SK-N-SH (cell line): ENCODE measurements around the gene MELK. TPM values are rescaled to one million over a fixed set of nuclear protein-coding genes. Genes with fewer than 3 reads are reported as not detected.

ENCODE experiments used
- CTCF ChIA-PET: fragments of 300-600, 350-600 bp; formaldehyde crosslinking; extraction: SDS; loops from one replicate; lab custom pipeline; 2021; lab: Yijun Ruan, JAX
- POLR2A ChIA-PET: fragments of 350-600 bp; sonication (Branson Sonifier 250); formaldehyde crosslinking; extraction: SDS; loops from one replicate; lab custom pipeline; 2020; ENCODE audit warnings: antibody characterized with exemption, inconsistent platforms; lab: Yijun Ruan, JAX
- DNase-seq: peaks from one replicate; pipeline ENCODE4 v3.0.0; 2012
- H2AFZ ChIP-seq: fragments of 200-600 bp; sonication (generic); 2 replicates; pipeline ENCODE4 v1.8.1; 2016; ENCODE audit warnings: antibody characterized with exemption, mild to moderate bottlenecking, low read depth
- H3F3A ChIP-seq: fragments of 200-600 bp; sonication (generic); replicated peaks from 2 replicates; pipeline ENCODE3; 2016; ENCODE audit warnings: antibody characterized with exemption, mild to moderate bottlenecking; ENCODE audit not compliant: insufficient read depth
- H3K27ac ChIP-seq, 2 experiments: fragments of 200-500 bp in 1 of 2; fragments of 200-600 bp in 1 of 2; sonication (Bioruptor generic) in 1 of 2; sonication (generic), shearing (Covaris generic) in 1 of 2; 2 replicates each; pipeline versions ENCODE4 v1.5.1 to v1.6.1; 2014 to 2016; ENCODE audit warnings: low read depth in 2 of 2, inconsistent platforms in 1 of 2, low read length in 1 of 2, mild to moderate bottlenecking in 1 of 2, mixed read lengths in 1 of 2
- H3K27me3 ChIP-seq: fragments of 200-600 bp; sonication (generic), shearing (Covaris generic); 2 replicates; pipeline ENCODE4 v1.6.1; 2016; ENCODE audit warnings: mixed run types; ENCODE audit not compliant: insufficient read depth
- H3K36me3 ChIP-seq, 2 experiments: fragments of 200-500 bp in 1 of 2; fragments of 200-600 bp in 1 of 2; sonication (Bioruptor generic) in 1 of 2; sonication (generic) in 1 of 2; replicated peaks in 1 of 2; 2 replicates each; pipeline versions ENCODE3 to v1.5.1; 2014 to 2016; ENCODE audit warnings: low read length in 1 of 2, mild to moderate bottlenecking in 1 of 2; ENCODE audit not compliant: insufficient read depth in 2 of 2, control insufficient read depth in 1 of 2
- H3K4me1 ChIP-seq, 2 experiments: fragments of 200-500 bp in 1 of 2; fragments of 200-600 bp in 1 of 2; sonication (Bioruptor generic) in 1 of 2; sonication (generic), shearing (Covaris generic) in 1 of 2; 2 replicates each; pipeline versions ENCODE4 v1.5.1 to v1.6.1; 2014 to 2016; ENCODE audit warnings: low read depth in 1 of 2, low read length in 1 of 2, mixed run types in 1 of 2; ENCODE audit not compliant: insufficient read depth in 2 of 2, control insufficient read depth in 1 of 2
- H3K4me2 ChIP-seq: fragments of 200-600 bp; sonication (generic), shearing (Covaris generic); 2 replicates; pipeline ENCODE4 v1.6.1; 2017; ENCODE audit warnings: mixed run types
- H3K4me3 ChIP-seq, 2 experiments: fragments of 200-500 bp in 1 of 2; fragments of 200-600 bp in 1 of 2; sonication (Bioruptor generic) in 1 of 2; sonication (generic), shearing (Covaris generic) in 1 of 2; 2 replicates each; pipeline versions ENCODE4 v1.5.1 to v1.8.1; 2014 to 2016; ENCODE audit warnings: low read depth in 2 of 2, inconsistent platforms in 1 of 2, low read length in 1 of 2, mild to moderate bottlenecking in 1 of 2, mixed read lengths in 1 of 2, moderate library complexity in 1 of 2
- H3K79me2 ChIP-seq: fragments of 200-600 bp; sonication (generic); 2 replicates; pipeline ENCODE4 v1.8.1; 2017; ENCODE audit warnings: mild to moderate bottlenecking; ENCODE audit not compliant: insufficient read depth
- H3K9ac ChIP-seq: fragments of 200-600 bp; sonication (generic); 2 replicates; pipeline ENCODE4 v1.6.1; 2017; ENCODE audit warnings: mixed run types
- H3K9me2 ChIP-seq: fragments of 200-600 bp; sonication (generic); 2 replicates; pipeline ENCODE4 v1.6.1; 2017; ENCODE audit warnings: mixed run types
- H3K9me3 ChIP-seq: fragments of 200-600 bp; sonication (generic); 2 replicates; pipeline ENCODE4 v1.6.1; 2017; ENCODE audit warnings: mixed run types, mild to moderate bottlenecking, moderate library complexity
- H4K20me1 ChIP-seq: fragments of 200-600 bp; sonication (generic); 2 replicates; pipeline ENCODE4 v1.6.1; 2017; ENCODE audit warnings: mild to moderate bottlenecking, mixed run types; ENCODE audit not compliant: insufficient read depth
- ELF1 ChIP-seq: IDR thresholded peaks from 2 replicates; pipeline ENCODE4 v1.4.0; 2012
- EZH2phosphoT487 ChIP-seq: fragments of 200-600 bp; sonication (generic); IDR thresholded peaks from 2 replicates; pipeline ENCODE4 v1.6.1; 2017; ENCODE audit warnings: low read depth, mixed run types, mild to moderate bottlenecking, antibody characterized with exemption, moderate library complexity, borderline replicate concordance
- FOSL2 ChIP-seq: IDR thresholded peaks from 2 replicates; pipeline ENCODE4 v1.4.0; 2012; ENCODE audit warnings: low read depth, mild to moderate bottlenecking, moderate library complexity, borderline replicate concordance
- GABPA ChIP-seq: IDR thresholded peaks from 2 replicates; pipeline ENCODE4 v1.4.0; 2012; ENCODE audit warnings: low read depth, mild to moderate bottlenecking
- JUND ChIP-seq: IDR thresholded peaks from 2 replicates; pipeline ENCODE4 v1.4.0; 2012
- NFIC ChIP-seq: IDR thresholded peaks from 2 replicates; pipeline ENCODE4 v1.4.0; 2012; ENCODE audit warnings: borderline replicate concordance
- NRF1 ChIP-seq: IDR thresholded peaks from 2 replicates; pipeline ENCODE4 v1.6.1; 2012; ENCODE audit warnings: low read depth, mild to moderate bottlenecking, low read length
- POLR2AphosphoS5 ChIP-seq: IDR thresholded peaks from 2 replicates; pipeline ENCODE4 v1.6.1; 2012; ENCODE audit warnings: low read depth, low read length
- RCOR1 ChIP-seq: fragments of 150-350 bp; IDR thresholded peaks from 2 replicates; pipeline ENCODE4 v1.6.1; 2017; ENCODE audit warnings: antibody characterized with exemption, low read length
- SIN3A ChIP-seq: IDR thresholded peaks from 2 replicates; pipeline ENCODE4 v1.6.1; 2012; ENCODE audit warnings: low read depth, mild to moderate bottlenecking, low read length, moderate library complexity, borderline replicate concordance
- TAF1 ChIP-seq: IDR thresholded peaks from 2 replicates; pipeline ENCODE4 v1.6.1; 2012; ENCODE audit warnings: low read depth, mild to moderate bottlenecking, low read length, moderate library complexity, borderline replicate concordance
- USF1 ChIP-seq: IDR thresholded peaks from 2 replicates; pipeline ENCODE4 v1.4.0; 2012; ENCODE audit warnings: low read depth, borderline replicate concordance
- YY1 ChIP-seq: IDR thresholded peaks from 2 replicates; pipeline ENCODE4 v1.4.0; 2012; ENCODE audit warnings: low read depth, mild to moderate bottlenecking
- WGBS: methylation state at CpG from one replicate; pipeline ENCODE4 v1.1.6; 2017; ENCODE audit warnings: low lambda C conversion rate; 5-methylcytosine and 5-hydroxymethylcytosine counted together
- polyA plus RNA-seq, 3 experiments: library from polyadenylated mRNA; depleted of rRNA; stranded (reverse); fragments of >200 nt; gene quantifications; 2 replicates each; pipeline ENCODE4 v1.2.3, GENCODE V29; 2012
- TF ChIP-seq, protein P1 (sequence below): fragments of 150-350 bp; IDR thresholded peaks from 2 replicates; pipeline ENCODE4 v1.6.1; 2016; ENCODE audit warnings: mild to moderate bottlenecking, low read depth, low read length

The MELK gene
- polyA plus RNA-seq, 1 of the 3 experiments (the other 2 are of a cell fraction) = 16.5 TPM

GRCh38 chr9:36547598-36547997, 25.1 kb upstream of the MELK start:
- no peaks in the 10 kb centered on the region for H3K9me3 ChIP-seq
- no peak for DNase-seq
- no peak overlapping the region for H3K27ac ChIP-seq
- no peak overlapping the region for H3K4me3 ChIP-seq
- 0 out of 2 replicates have a peak, but pooled peaks cover 8% of the 10 kb centered on the region for H3K27me3 ChIP-seq
- 82% methylated on average over 3 of the region's 3 CpGs for WGBS
- H3K36me3 ChIP-seq = no peaks in the 10 kb centered on the region
- H3K9ac ChIP-seq = no peak overlapping the region
- no peaks in the 10 kb centered on the region for H3K79me2 ChIP-seq
- no peaks in the 10 kb centered on the region for H3K9me2 ChIP-seq
- H4K20me1 ChIP-seq = no peaks in the 10 kb centered on the region
- ChIA-PET POLR2A (no interaction called here), CTCF (interaction anchor here (1.3 to 2.2 kb wide), 4 partner anchors 9 to 145 kb away, joined by 3 to 13 read pairs (median 6); no protein-coding TSS in a partner anchor)
- H3K4me2 ChIP-seq = no peak overlapping the region
- TF ChIP-seq NRF1 (no peak), YY1 (no peak), EZH2phosphoT487 (no peak), GABPA (no peak), NFIC (no peak), POLR2AphosphoS5 (no peak), SIN3A (no peak)
- no peaks in the 10 kb centered on the region for H3K4me1 ChIP-seq
- H3F3A ChIP-seq = no peaks in the 10 kb centered on the region
- H2AFZ ChIP-seq = no peak overlapping the region

- Histone ChIP-seq H4K20me1 (no peaks in the 10 kb centered on the region), H3K27ac (no peak overlapping the region), H3K79me2 (no peaks in the 10 kb centered on the region), H2AFZ (no peak overlapping the region), H3K9ac (no peak overlapping the region), H3K4me3 (no peak overlapping the region), H3K4me2 (no peak overlapping the region), H3K4me1 (no peaks in the 10 kb centered on the region), H3K36me3 (no peaks in the 10 kb centered on the region), H3K27me3 (0 out of 2 replicates have a peak, but pooled peaks cover 8% of the 10 kb centered on the region), H3K9me2 (no peaks in the 10 kb centered on the region), H3F3A (no peaks in the 10 kb centered on the region), H3K9me3 (no peaks in the 10 kb centered on the region)
- POLR2A ChIA-PET = no interaction called here
- CTCF ChIA-PET = interaction anchor here (0.8 to 2.0 kb wide), 4 partner anchors 11 to 146 kb away, joined by 3 to 9 read pairs (median 4); no protein-coding TSS in a partner anchor
- 67% methylated on average over 1 of the region's 1 CpG for WGBS
- TF ChIP-seq ELF1 (no peak), TAF1 (no peak), FOSL2 (no peak), EZH2phosphoT487 (no peak), RCOR1 (no peak), GABPA (no peak), USF1 (no peak), NRF1 (no peak), JUND (no peak)
- TF ChIP-seq, protein P1, sequence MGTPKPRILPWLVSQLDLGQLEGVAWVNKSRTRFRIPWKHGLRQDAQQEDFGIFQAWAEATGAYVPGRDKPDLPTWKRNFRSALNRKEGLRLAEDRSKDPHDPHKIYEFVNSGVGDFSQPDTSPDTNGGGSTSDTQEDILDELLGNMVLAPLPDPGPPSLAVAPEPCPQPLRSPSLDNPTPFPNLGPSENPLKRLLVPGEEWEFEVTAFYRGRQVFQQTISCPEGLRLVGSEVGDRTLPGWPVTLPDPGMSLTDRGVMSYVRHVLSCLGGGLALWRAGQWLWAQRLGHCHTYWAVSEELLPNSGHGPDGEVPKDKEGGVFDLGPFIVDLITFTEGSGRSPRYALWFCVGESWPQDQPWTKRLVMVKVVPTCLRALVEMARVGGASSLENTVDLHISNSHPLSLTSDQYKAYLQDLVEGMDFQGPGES = no peak
- no peak for DNase-seq
Measured at GRCh38 chr9:36548454-36548853, 24.2 kb upstream of the MELK start.
